ENCODE data around the gene RBM25.

RBM25 gene

GRCh38 chr14:73105050-73105449 lies 46.7 kb downstream of the RBM25 start:
- no peak overlapping the region for H3K4me3 ChIP-seq (ENCODE audit: low read depth, low read length)

DNA sequence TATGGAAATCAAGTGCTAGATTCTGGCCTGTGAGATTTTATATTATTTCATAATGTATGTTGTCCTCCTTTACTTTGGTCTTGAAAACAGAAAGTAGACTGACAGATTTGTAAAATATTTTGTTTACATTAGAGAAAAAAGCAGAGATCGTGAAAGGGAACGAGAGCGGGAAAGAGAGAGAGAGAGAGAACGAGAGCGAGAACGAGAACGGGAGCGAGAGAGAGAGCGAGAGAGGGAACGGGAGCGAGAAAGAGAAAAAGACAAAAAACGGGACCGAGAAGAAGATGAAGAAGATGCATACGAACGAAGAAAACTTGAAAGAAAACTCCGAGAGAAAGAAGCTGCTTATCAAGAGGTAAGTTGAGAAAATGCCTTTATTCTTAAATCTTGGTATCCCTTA lies 47.4 kb downstream of the RBM25 start:
- no peak for TF ChIP-seq CTCF (IDR thresholded peaks at IDR 0.05; ENCODE audit: borderline replicate concordance, insufficient read depth, low read depth, low read length)
- no peak overlapping the region for H3K4me3 ChIP-seq (ENCODE audit: low read depth, low read length)

More at GRCh38 chr14:73105050-73105449, 46.7 kb downstream of the RBM25 start:
- no peak for TF ChIP-seq CTCF (IDR thresholded peaks at IDR 0.05; ENCODE audit: borderline replicate concordance, insufficient read depth, low read depth, low read length)

GRCh38 chr14:73116079-73116665 lies 57.8 kb downstream of the RBM25 start:
- H3K4me3 ChIP-seq (ENCODE audit: low read depth, low read length): no peak overlapping the region
- TF ChIP-seq CTCF (IDR thresholded peaks at IDR 0.05; ENCODE audit: borderline replicate concordance, insufficient read depth, low read depth, low read length): no peak

- no peak overlapping the region for H3K4me3 ChIP-seq (ENCODE audit: low read depth, low read length)
- no peak for TF ChIP-seq CTCF (IDR thresholded peaks at IDR 0.05; ENCODE audit: borderline replicate concordance, insufficient read depth, low read depth, low read length)
These were observed 66.0 kb downstream of the RBM25 start for GRCh38 chr14:73124180-73124894.

DNA sequence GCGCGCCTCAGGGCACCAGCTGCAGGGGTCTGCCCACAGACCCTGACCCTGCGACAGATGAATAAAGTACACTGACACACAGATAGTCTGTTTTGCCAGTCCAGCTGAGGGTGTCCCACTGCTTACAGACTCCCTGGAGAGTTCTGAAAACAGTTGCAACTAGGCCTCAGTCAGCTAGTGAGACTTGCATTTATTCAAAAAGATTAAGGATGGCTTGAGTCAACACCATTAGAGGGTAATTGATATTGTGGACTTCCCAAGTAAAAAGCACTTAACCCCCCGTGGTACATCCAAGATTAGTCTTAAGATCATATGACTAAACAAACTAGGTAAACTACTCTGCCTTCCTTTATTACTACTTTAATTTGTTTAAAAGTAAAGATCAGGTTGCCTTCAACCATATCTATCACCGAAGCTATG lies 66.8 kb downstream of the RBM25 start:
- H3K4me3 ChIP-seq (ENCODE audit: low read depth, low read length): no peak overlapping the region
- TF ChIP-seq CTCF (IDR thresholded peaks at IDR 0.05; ENCODE audit: borderline replicate concordance, insufficient read depth, low read depth, low read length): no peak

GRCh38 chr14:73125746-73126145 lies 67.4 kb downstream of the RBM25 start:
- TF ChIP-seq CTCF (IDR thresholded peaks at IDR 0.05; ENCODE audit: borderline replicate concordance, insufficient read depth, low read depth, low read length): no peak
- H3K4me3 ChIP-seq (ENCODE audit: low read depth, low read length): no peak overlapping the region

GRCh38 chr14:73133795-73134194 lies 75.5 kb downstream of the RBM25 start:
- no peak overlapping the region for H3K4me3 ChIP-seq (ENCODE audit: low read depth, low read length)
- no peak for TF ChIP-seq CTCF (IDR thresholded peaks at IDR 0.05; ENCODE audit: borderline replicate concordance, insufficient read depth, low read depth, low read length)
